Mesendoderm (in vitro differentiated cells): Measurements from ENCODE around the gene SPEM3.

Source experiments
- DNase-seq: peaks from one replicate; pipeline ENCODE4 v3.0.0; 2013
- H2AK5ac ChIP-seq: 2 replicates; pipeline ENCODE4 v1.6.1; 2013; ENCODE audit warnings: low read length, inconsistent platforms
- H2BK120ac ChIP-seq: 2 replicates; pipeline ENCODE4 v1.6.1; 2013; ENCODE audit warnings: low read depth, mild to moderate bottlenecking, low read length, moderate library complexity, mixed read lengths
- H2BK15ac ChIP-seq: replicated peaks from 2 replicates; pipeline ENCODE4 v1.6.1; 2013; ENCODE audit warnings: low read depth, mild to moderate bottlenecking, moderate library complexity
- H2BK5ac ChIP-seq: 2 replicates; pipeline ENCODE4 v1.6.1; 2013; ENCODE audit warnings: low read length, inconsistent platforms
- H3K18ac ChIP-seq: 2 replicates; pipeline ENCODE4 v1.6.1; 2013; ENCODE audit warnings: mild to moderate bottlenecking, low read length, mixed read lengths
- H3K23ac ChIP-seq: one replicate; pipeline ENCODE4 v1.6.1; 2013; ENCODE audit warnings: low read length
- H3K27ac ChIP-seq: 2 replicates; pipeline ENCODE4 v1.5.1; 2013; ENCODE audit warnings: low read depth, mild to moderate bottlenecking, inconsistent platforms, low read length, moderate library complexity
- H3K27me3 ChIP-seq: 2 replicates; pipeline ENCODE4 v1.6.1; 2013; ENCODE audit warnings: low read length, control low read depth, mild to moderate bottlenecking, inconsistent platforms; ENCODE audit not compliant: insufficient read depth, poor library complexity
- H3K36me3 ChIP-seq: 2 replicates; pipeline ENCODE4 v1.6.1; 2013; ENCODE audit warnings: low read length, inconsistent platforms; ENCODE audit not compliant: control insufficient read depth, insufficient read depth
- H3K4ac ChIP-seq: one replicate; pipeline ENCODE4 v1.6.1; 2013; ENCODE audit warnings: low read depth, mild to moderate bottlenecking, low read length, moderate library complexity
- H3K4me1 ChIP-seq: 2 replicates; pipeline ENCODE4 v1.6.1; 2013; ENCODE audit warnings: low read depth, low read length, inconsistent platforms; ENCODE audit not compliant: control insufficient read depth
- H3K4me2 ChIP-seq: 2 replicates; pipeline ENCODE4 v1.6.1; 2013; ENCODE audit warnings: low read length
- H3K4me3 ChIP-seq: 2 replicates; pipeline ENCODE4 v1.5.1; 2013; ENCODE audit warnings: mild to moderate bottlenecking, low read length
- H3K56ac ChIP-seq: one replicate; pipeline ENCODE4 v1.6.1; 2013; ENCODE audit warnings: low read length
- H3K79me1 ChIP-seq: 2 replicates; pipeline ENCODE4 v1.6.1; 2013; ENCODE audit warnings: low read length, inconsistent platforms
- H3K79me2 ChIP-seq: 2 replicates; pipeline ENCODE4 v1.6.1; 2013; ENCODE audit warnings: mild to moderate bottlenecking, low read length; ENCODE audit not compliant: control insufficient read depth, insufficient read depth
- H3K9ac ChIP-seq: 2 replicates; pipeline ENCODE4 v1.6.1; 2013; ENCODE audit warnings: low read length, inconsistent platforms
- H4K5ac ChIP-seq: one replicate; pipeline ENCODE4 v1.6.1; 2013; ENCODE audit warnings: low read length
- H4K8ac ChIP-seq: one replicate; pipeline ENCODE4 v1.6.1; 2013; ENCODE audit warnings: low read depth, mild to moderate bottlenecking, control low read depth, low read length, moderate library complexity
- WGBS: extraction: QIAGEN DNeasy Blood & Tissue Kit; methylation state at CpG from one replicate; pipeline ENCODE4 v1.1.7; 2013; ENCODE audit warnings: low lambda C conversion rate, missing lambda C conversion rate; ENCODE audit not compliant: insufficient coverage; ENCODE audit errors: extremely low coverage; 5-methylcytosine and 5-hydroxymethylcytosine counted together

Gene SPEM3

DNA sequence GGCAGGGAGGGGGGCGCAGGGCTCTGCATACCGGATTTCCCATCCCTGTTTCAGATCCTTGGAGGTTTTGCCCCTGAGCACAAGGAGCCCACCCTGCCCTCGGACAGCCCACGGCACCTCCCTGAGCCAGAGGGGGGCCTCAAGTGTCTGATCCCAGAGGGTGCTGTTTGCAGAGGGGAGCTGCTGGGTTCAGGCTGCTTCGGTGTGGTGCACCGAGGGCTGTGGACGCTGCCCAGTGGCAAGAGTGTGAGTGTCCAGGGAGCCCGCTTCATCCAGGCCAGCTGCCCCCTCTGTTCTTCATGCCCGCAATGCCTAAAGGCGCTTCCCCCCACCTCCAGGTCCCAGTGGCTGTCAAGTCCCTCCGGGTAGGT lies 45.3 kb upstream of the SPEM3 start:
- Histone ChIP-seq H4K5ac (no peak overlapping the region), H3K4me3 (no peak overlapping the region), H3K27ac (no peak overlapping the region), H4K8ac (no peak overlapping the region), H3K27me3 (no peaks in the 10 kb centered on the region), H3K4me2 (no peak overlapping the region), H3K79me1 (no peaks in the 10 kb centered on the region), H2AK5ac (no peak overlapping the region), H3K79me2 (no peaks in the 10 kb centered on the region), H3K4ac (no peak overlapping the region), H3K18ac (no peak overlapping the region), H2BK120ac (no peak overlapping the region), H3K9ac (no peak overlapping the region), H3K56ac (no peak overlapping the region), H3K4me1 (peaks cover 2% of the 10 kb centered on the region), H3K23ac (no peak overlapping the region), H2BK15ac (no peak overlapping the region), H2BK5ac (no peak overlapping the region), H3K36me3 (no peaks in the 10 kb centered on the region)
- no peak for DNase-seq
- no CpG with 5 or more reads among the region's 11 CpGs for WGBS

GRCh38 chr17:7383742-7384488 lies 44.7 kb upstream of the SPEM3 start:
- H3K36me3 ChIP-seq = no peaks in the 10 kb centered on the region
- no peak overlapping the region for H2AK5ac ChIP-seq
- H2BK5ac ChIP-seq = no peak overlapping the region
- no peaks in the 10 kb centered on the region for H3K27me3 ChIP-seq
- peak overlapping the region; percentile 69 for H3K4me2 ChIP-seq
- H3K27ac ChIP-seq = no peak overlapping the region
- H3K56ac ChIP-seq = peak overlapping the region; percentile 84
- no peak overlapping the region for H4K5ac ChIP-seq
- peak overlapping the region; percentile 38 for H3K4me3 ChIP-seq
- H3K4ac ChIP-seq = no peak overlapping the region
- H3K18ac ChIP-seq = no peak overlapping the region
- H3K4me1 ChIP-seq = peaks cover 2% of the 10 kb centered on the region
- H3K23ac ChIP-seq = no peak overlapping the region
- no peak overlapping the region for H2BK15ac ChIP-seq
- peak; percentile 80 for DNase-seq
- no peak overlapping the region for H4K8ac ChIP-seq
- WGBS = no CpG with 5 or more reads among the region's 65 CpGs
- H3K9ac ChIP-seq = peak overlapping the region; percentile 60
- no peaks in the 10 kb centered on the region for H3K79me2 ChIP-seq
- H2BK120ac ChIP-seq = no peak overlapping the region
- H3K79me1 ChIP-seq = no peaks in the 10 kb centered on the region

DNA sequence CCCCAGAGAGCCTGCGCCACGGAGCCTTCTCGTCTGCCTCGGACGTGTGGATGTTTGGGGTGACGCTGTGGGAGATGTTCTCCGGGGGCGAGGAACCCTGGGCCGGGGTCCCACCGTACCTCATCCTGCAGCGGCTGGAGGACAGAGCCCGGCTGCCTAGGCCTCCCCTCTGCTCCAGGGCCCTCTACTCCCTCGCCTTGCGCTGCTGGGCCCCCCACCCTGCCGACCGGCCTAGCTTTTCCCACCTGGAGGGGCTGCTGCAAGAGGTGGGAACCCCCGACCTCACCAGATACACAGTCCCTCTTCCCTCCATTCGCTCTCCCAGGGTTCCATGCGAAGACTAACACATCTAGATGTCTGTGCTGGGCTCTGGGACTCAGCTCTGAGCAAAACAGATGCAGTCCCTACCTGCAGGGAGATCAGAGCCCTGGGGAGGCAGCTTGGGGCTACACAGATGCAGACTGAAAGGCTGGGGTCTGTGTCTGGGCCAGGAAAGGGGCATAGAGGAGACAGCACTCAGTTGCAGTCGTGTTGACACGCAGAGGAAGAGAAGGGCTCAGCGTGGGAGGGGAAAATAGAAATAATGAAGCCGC lies 44.1 kb upstream of the SPEM3 start:
- Histone ChIP-seq H2AK5ac (no peak overlapping the region), H3K4me3 (peak overlapping the region; percentile 38), H3K4ac (no peak overlapping the region), H3K18ac (no peak overlapping the region), H3K27me3 (no peaks in the 10 kb centered on the region), H3K36me3 (no peaks in the 10 kb centered on the region), H3K9ac (peak overlapping the region; percentile 60), H3K56ac (peak overlapping the region; percentile 84), H4K8ac (no peak overlapping the region), H3K27ac (no peak overlapping the region), H3K4me2 (peak overlapping the region; percentile 69), H4K5ac (no peak overlapping the region), H2BK120ac (no peak overlapping the region), H3K79me1 (no peaks in the 10 kb centered on the region), H2BK15ac (no peak overlapping the region), H3K79me2 (no peaks in the 10 kb centered on the region), H3K23ac (peak overlapping the region; percentile 83), H3K4me1 (peaks cover 2% of the 10 kb centered on the region), H2BK5ac (no peak overlapping the region)
- no CpG with 5 or more reads among the region's 23 CpGs for WGBS
- DNase-seq = peak; percentile 15

DNA sequence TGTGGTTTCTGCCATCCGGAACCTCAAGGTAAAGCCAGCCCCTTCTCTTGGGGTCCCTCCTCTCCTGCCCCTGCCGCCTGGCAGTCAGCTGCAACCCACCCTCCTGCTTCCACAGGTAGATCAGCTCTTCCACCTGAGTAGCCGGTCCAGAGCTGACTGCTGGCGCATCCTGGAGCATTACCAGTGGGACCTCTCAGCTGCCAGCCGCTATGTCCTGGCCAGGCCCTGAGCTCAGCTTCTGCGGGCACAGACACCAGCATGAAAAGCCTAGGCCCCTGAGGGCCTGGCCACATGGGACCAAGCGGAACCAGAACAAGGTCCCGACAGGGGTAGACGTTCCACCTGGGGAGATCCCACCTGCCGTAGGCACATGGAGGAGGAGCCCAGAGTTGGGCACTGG lies 39.8 kb upstream of the SPEM3 start:
- Histone ChIP-seq H2BK5ac (no peak overlapping the region), H3K27ac (no peak overlapping the region), H4K8ac (no peak overlapping the region), H3K27me3 (no peaks in the 10 kb centered on the region), H4K5ac (no peak overlapping the region), H3K79me1 (no peaks in the 10 kb centered on the region), H3K4ac (no peak overlapping the region), H3K56ac (no peak overlapping the region), H2BK15ac (no peak overlapping the region), H3K4me1 (no peaks in the 10 kb centered on the region), H3K79me2 (no peaks in the 10 kb centered on the region), H3K18ac (no peak overlapping the region), H3K4me3 (no peak overlapping the region), H3K23ac (no peak overlapping the region), H3K9ac (no peak overlapping the region), H2AK5ac (no peak overlapping the region), H3K4me2 (no peak overlapping the region), H2BK120ac (no peak overlapping the region), H3K36me3 (peaks cover 1% of the 10 kb centered on the region)
- DNase-seq = no peak
- no CpG with 5 or more reads among the region's 10 CpGs for WGBS

DNA sequence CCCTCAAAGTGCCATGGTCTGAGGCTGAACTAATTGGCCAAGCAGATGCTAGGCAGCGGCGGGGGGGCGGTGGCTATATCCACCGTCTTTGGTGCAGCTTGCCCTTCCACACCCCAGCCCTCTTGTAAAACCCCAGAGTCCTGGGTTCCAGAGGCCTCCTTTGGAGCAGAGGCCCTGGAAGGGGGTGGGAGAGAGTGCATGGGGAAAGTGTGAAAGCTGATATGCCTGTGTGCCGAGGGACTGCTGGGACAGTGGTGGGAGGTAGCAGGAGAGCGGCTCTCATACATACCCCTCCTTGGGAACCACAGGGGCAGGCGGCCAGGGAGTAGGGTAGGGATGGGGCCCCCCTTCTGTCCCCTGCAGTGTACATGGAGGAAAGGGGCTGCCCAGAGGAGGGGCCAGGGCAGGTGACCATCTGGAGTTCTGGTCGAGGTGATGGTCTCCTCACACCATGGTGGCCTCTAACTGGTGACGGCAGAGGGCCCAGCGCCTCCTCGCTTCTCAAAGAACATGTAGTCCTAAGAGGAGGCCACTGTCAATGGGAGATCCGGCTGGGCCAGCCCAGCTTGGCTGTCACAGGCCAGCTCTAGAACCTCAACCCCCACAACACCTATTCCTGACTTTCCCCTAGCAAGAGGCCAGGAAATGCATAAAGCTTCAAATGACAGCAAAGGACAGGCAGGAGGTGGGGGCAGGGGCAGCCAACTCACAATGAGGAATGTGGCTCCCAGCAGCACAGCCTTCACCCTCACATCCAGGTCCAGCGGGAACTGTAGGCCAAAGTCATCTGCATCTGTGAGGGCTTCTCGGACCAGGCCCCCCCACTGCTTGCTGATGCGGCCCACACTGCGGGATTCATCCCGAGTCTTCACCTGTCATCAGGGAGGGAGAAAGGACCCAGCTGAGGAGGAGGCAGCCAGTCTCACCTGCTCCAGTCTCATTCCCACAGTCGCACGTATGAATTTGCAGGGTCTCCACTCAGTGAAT lies 38.4 kb upstream of the SPEM3 start:
- Histone ChIP-seq H2AK5ac (no peak overlapping the region), H3K27ac (no peak overlapping the region), H3K56ac (no peak overlapping the region), H3K4me3 (no peak overlapping the region), H3K79me2 (no peaks in the 10 kb centered on the region), H4K5ac (no peak overlapping the region), H3K27me3 (no peaks in the 10 kb centered on the region), H3K4me2 (no peak overlapping the region), H3K18ac (no peak overlapping the region), H3K23ac (no peak overlapping the region), H3K79me1 (no peaks in the 10 kb centered on the region), H2BK120ac (no peak overlapping the region), H4K8ac (no peak overlapping the region), H3K36me3 (peaks cover 1% of the 10 kb centered on the region), H3K9ac (no peak overlapping the region), H3K4me1 (no peaks in the 10 kb centered on the region), H2BK5ac (no peak overlapping the region), H2BK15ac (no peak overlapping the region), H3K4ac (no peak overlapping the region)
- WGBS = no CpG with 5 or more reads among the region's 19 CpGs
- no peak for DNase-seq
